Brain pericyte (primary cell): ENCODE measurements around the gene FAM149A.

Experiments used
- DNase-seq: peaks from one replicate; pipeline ENCODE4 v3.0.0-alpha.2; 2012; ENCODE audit warnings: low read depth, low spot score

FAM149A gene

DNA sequence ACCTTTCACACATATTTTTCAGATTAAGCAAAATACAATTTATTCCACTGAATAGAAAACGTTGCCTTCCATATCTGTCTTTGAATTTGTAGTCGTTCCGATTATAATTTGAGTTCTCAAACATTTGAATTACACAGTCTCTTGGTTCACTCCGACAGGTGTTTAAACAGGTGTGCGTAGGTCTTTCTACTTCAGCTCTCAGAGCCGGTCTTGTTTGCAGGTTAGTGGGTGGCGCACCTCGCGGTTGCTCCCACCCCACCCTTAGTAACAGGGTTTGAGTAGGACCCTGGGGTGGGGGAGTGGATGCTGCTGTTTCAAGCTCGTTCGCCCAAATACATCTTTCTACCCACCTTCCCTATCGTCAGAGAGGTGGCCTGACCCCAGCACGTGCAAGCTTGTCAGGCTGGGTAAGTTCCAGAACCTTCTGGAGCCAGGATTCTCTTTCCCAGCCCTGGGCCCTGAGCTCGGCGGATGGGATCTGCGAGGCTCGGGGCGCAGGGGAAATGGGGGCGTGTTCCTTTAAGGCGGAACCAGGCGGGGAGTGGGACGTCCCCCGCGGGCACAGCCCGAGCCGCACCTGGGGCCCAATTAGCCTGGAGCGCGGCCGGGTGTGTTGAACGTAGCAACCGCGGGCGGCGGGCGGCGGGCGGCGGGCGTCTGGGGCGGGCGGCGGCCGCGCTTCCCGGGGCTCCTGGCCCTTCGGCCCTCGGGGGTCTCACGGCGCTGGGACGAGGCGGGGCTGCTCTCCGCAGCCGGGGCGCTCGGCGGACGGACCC is at the start of gene FAM149A:
Gene FAM149A (plus strand): TSS at position 591 of the 776 bp plus-strand sequence.
- no peak for DNase-seq

DNA sequence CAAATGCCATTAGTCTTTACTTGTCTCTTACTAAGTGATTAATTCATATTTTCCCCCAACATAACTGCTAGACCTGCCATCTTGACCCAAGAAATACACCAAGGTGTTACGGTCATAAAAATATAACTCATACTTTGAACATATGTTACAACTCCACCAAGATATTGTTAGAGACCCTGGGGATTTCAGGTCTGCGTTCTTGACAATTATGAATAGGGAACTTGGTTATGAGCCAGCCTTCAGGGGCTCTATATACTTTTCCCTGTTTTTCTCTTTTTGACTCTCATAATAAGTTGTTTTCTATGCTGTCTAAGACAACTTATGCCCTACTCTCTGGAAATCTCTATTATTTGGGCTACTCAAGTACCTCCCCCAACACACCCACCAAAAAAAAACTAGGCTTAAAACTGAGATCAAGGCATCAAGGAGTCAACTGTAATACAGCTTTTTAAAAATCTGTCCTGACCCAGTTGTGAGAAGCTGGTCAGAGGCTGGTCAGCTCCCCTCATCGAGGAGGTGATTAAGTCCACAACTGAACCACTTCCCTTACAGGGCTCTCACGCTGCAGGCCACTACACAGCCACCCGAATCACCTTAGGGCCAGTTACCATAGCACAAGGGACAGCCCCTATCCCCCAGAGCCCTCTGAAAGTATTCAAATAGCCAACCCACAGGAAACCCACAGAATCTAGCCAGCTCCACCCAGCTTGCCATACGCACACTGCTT is 46.1 kb upstream of the FAM149A start:
- DNase-seq, result no peak

DNA sequence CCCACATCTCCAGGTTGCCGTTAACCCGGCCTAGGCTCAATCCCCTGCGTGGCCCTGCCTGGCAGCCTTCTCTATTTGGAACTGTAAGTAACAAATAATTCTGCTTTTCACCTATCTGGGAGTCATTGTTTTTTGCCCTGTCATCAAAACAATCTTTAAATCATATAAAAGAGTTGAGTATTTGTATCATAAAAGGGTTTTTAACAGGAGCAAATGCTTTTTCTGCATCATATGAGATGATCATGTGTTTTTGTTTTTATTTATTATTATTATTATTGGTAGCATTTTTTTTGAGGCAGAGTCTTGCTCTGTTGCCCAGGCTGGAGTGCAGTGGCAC is 45.6 kb upstream of the FAM149A start:
- no peak for DNase-seq

DNA sequence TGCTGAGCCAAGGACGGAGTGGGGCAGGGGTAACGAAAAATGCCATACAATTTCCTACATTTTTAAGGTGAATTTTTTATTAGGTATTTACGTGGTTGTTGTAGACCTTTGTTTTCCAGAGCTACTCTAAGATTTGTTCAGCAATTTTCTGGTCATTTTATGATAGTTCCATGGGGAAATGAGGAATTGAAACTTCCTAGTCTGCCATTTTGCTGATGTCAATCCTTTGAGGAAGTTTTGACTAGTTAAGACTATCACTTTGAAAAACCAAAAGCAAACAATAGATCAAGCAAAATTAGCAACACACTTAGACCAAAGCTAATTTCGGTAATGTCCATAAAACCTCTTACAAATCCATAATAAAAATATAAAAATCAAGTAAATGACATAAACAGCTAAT is 42.6 kb upstream of the FAM149A start:
- no peak for DNase-seq

DNA sequence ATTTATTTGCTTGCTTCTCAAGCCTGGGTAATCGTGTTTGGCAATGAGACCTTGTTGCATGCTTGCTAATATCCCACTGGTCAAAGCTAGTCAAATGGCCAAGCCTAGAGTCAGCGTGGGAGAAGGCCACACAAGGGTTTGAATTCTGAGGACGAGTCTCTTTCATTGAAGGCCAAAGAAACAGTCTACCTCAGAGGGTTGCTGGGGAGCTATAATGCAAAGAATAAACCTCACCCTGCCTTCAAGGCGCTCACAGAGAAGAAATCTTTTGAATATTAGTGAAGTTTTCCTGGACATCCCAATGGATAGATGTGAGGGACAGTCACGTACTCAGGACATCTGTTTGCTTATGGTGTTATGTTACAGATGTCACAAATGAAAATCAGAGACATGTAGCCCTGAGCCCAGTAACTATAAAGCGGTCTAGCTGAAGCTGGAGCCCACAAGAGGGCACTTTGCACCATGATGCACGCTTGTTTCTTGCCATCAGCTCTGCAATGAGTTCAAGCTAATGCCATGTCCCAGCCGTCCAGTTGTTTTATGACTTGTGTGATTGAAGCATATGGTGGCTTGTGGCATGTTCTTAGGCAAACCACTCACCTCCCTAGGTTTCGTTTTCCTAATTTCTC is 36.6 kb upstream of the FAM149A start:
- no peak for DNase-seq

DNA sequence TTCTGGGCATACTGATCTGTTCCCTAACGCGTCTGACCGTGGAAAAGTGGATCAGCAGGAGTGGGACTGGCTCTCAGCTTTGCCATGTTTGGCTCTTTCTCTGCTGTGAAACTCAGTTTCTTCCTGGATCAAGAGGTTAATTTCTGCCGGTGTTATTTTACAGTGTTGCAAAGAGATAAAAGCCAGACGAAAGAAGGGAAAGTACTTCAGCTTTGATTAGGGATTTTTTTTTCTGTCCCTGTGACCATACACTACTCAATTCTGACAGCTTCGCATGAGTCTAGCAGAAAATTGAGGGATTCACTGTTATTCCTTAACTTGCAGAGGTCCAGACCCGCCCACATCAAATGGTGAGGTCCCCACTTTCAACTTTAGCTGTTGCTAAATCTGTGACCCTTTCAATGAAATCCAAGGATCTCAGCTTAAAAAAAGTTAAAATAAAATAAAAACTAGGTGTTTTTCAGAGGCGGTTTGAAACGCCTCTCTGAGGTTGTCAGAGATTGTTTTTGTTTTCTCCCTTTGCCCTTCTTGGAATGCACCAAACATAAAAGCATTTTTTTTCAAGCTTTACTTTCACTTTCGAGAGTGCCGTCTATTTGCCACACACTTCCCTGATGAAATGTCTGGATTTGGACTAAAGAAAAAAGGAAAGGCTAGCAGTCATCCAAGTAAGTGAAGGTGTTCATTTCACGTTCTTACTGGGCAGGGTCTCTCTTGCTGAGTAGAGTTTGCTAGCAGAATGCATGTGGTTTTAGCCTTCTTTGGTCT is 35.7 kb upstream of the FAM149A start, which contains the start of gene TLR3:
Gene TLR3 (plus strand): TSS at position 576 of the 768 bp plus-strand sequence. CDS start 7,464 bp downstream, outside the sequence.
- no peak for DNase-seq

DNA sequence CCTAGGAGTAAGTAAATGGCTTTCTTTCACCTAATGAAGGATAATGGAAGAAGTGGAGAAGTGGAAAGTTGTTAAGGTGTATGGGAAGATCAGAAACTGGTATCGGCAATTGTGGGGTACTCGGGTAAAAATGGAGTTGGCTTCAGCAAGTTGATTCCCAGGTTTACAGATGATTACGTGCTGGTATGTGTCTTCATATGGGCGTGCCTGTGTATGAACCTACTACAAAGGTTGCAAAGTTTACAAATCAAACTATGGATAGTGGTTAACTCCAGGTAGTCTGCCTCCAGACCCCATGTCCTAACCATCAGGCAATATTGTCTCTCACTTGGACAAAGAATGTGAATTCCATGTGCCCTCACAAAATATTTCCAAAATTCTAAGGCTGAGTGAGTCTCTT is 34.8 kb upstream of the FAM149A start:
- no peak for DNase-seq

DNA sequence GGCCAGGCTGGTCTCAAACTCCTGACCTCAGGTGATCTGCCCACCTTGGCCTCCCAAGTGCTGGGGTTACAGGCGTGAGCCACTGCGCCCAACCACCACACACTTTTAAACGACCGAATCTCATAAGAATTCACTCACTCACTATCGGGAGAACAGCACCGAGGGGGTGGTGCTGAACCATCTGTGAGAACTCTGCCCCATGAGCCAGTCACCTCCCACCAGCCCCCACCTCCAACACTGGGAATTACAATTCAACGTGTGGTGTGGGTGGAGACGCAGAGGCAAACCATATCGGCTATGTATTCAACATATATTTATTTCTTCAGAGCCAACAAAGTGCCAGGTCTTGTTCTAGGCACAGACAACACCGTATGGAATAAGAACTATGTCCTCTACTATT is 32.0 kb upstream of the FAM149A start:
- DNase-seq, result no peak

DNA sequence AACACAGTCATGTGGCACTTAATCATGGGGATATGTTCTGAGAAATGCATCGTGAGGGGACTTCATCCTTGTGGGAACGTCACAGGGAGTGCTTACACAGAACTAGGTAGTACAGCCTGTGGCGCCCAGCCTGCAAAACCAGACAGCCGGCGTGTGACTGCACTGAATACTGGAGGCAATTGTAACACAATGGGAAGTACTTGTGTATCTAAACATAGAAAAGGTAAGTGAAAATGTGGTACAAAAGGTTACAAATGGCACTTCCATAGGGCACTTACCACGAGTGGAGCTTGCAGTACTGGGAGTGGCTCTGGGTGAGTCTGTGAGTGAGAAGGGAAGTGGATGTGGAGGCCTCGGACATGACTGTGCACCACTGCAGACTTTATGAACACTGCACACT is 30.3 kb upstream of the FAM149A start:
- DNase-seq, result no peak

DNA sequence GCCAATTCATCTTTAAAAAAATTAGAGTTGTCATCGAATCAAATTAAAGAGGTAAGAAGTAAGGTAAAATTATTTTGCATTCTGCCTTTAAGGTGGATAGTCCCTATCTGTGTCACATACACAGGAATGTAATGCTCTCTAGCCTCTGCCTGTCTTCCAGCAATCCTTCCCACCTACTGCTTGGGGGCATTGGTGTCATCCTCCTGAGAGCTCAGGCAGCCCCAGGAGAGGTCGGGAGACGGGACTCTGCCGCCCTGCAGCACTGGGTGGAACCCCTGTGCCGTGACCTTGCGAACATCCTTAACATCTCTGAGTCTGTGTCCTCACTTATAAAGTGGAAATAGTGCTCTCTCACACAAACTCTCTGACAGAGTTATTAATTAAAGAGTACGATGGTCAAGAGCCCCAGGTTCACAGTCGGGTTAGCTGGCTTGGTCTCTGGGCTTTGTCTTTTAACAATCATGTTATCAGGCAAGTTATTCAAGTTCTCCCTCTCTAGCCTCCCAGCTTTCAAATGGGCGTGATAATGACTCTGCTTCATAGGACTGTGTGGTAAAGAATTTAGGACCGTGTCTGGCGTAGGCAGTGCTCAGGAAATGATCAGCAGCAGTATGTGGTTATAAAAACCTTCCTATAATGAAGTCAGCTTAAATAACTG is 25.4 kb upstream of the FAM149A start:
- no peak for DNase-seq

DNA sequence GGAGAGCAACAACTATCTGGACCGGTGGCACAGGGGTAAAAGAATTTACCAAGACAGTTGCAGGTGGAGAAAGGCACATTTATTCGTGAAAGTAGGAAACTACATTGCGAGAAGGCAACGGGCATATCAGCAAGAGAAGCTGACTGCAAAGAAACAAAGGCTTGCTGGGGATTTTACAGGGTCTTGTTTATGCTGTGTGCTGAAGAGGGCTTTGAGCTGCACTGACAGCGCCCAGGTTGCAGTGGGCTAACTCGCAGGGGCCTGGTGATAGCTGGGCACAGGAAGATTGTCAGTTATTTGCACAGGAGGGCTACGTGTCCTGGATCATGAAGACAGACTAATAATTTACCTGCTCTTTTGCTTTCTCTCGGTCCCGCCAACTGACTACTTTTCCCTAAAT is 24.8 kb upstream of the FAM149A start:
- DNase-seq, result no peak

DNA sequence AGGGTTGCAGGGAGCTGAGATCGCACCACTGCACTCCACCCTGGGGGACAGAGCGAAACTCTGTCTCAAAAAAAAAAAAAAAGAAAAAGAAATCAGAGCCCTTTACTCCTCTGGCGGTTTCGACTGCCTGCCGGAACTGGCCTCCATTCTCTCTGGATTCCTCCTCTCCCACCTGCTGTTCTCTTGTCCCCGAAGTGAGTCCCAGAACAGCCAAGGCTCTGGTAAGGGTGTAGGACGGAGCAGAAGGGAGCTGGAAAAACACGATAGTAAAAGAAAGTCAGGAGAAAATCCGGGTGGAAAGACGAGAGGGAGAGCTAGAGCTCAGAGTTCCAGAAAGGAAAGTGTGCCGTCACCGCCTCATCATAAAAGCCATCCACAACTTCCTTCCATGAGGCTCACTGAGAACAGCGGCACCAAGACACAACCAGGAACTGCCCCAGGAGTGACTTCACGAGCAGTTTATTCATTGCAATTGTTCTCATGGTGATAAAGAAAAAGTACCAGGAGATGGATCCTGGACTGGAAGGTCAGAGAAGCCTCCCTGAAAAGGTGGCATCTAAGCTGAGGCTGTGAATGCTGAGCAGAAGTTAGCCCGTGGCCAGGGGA is 23.2 kb upstream of the FAM149A start:
- no peak for DNase-seq

DNA sequence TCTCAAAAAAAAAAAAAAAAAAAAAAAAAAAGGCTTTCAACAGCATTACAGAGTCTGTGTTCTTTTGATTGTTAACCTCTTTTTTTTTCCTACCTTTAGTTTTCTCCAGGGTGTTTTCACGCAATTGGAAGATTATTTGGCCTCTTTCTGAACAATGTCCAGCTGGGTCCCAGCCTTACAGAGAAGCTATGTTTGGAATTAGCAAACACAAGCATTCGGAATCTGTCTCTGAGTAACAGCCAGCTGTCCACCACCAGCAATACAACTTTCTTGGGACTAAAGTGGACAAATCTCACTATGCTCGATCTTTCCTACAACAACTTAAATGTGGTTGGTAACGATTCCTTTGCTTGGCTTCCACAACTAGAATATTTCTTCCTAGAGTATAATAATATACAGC is 22.3 kb upstream of the FAM149A start:
- no peak for DNase-seq

DNA sequence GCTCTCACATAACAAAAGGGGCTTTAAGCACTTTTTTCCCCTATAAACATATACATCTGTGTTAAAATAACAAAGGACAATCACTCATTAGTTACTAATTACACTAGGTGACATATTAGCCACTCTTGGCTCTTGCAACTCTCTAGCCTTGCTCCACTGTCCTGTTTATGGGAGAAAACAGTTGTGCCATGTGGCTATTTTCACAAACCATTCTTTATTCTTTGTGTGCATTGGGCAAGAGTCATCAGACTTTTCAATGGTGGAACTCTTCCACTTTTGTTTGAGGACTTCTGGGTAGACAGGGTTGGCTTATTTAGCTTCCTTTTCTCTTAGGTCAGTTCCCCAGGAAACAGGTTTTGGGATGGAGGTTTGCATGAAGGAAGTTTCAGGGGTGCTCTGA is 16.0 kb upstream of the FAM149A start:
- no peak for DNase-seq

DNA sequence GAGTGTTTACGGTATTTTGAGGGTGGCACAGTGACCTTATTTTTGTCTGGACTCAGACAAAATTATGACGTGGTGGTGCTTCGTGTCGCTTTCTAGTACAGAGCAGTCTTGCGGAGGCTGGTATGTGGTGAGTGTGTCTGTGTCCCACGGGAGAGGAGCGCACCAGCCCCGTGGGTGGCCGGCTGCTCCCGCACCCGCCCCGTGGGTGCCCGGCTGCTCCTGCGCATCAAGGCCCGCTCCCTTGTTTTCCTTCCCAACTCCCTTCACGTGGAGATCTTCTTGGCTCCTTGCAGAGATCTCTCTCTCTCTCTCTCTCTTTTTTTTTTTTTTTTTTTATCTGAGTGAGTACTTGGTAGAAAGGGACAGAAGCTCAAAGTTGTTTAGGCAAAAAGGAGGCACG is 12.2 kb upstream of the FAM149A start:
- DNase-seq, result no peak

DNA sequence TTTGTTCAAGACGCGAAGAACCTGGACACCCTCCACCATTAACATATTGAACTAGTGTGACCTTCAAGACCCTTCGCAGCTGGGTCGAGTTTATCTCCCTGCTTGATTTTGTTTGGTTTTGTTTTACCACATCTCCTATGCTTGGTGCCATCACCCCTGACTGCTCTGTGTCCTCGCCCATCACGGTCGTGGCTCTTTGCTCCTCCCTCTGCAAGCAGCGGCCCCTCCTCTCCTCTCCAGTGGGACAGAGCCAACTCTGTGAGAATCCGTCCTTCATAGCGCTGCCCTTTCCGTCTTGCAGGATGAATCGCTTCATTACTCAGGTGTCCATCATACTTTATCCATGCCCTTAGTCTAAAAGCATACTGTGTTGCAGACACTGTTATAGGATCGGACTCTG is 9.1 kb upstream of the FAM149A start:
- no peak for DNase-seq

DNA sequence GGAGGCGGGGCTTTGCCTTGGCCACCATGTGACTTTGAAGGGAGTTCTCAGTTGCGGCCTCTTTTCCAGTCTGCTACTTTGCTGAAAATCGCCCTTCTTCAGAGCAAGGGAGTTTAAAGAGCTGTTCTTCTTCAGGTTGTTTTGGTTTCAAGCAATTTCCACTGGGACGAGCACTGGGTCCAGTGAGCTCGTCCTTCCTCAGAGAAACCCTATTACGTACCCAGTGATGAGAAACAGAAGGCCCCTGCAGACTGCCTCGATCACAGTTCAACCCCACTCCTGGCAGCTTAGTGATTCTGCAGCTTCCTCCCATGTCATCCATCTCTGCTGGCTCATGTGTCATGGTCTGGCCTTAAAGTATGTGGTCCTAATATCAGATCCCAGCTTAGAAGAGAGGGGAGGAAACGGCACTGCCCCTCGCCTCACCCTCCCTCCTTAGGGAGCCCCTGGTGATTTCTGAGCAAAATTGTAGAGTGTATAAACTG is 7.8 kb upstream of the FAM149A start:
- no peak for DNase-seq

DNA sequence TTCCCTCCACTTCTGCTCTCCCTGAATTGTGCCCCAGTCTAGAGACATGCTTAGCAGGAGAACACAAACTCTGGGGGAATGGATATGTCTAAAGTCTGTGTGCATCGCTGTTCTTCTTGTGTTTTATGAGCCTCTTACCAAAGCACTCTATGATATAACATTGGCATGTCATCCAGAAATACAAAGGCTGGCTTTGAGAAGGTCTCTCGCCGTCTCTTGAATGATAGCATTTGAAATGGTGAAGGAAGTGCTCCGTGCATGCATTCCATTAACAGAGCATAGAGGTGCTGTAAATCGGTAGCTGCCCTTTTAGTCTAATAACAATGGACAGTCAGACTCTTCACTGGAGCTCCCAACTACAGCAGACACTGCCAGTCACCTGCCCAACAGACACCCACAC is 7.1 kb upstream of the FAM149A start:
- DNase-seq, result no peak

DNA sequence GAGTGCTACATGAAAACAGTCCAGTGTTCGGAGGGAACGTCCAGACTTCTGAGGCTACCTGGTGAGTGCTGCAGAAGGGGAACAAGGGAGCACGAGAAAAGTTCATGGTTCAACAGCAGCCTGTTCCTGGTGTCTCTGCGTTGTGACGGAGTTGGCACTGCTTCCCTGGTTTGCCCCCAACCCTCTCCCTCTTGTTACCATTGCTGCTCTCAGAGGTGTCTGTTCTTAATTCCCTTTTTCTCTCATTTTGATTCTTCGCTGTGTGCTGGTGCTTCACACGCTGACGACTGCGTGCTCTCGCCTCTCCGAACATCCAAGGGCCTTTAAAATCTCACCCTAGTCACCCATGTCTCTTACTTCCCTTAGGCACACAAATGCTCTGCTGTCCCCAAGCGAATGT is 1.6 kb upstream of the FAM149A start:
- DNase-seq, result no peak

DNA sequence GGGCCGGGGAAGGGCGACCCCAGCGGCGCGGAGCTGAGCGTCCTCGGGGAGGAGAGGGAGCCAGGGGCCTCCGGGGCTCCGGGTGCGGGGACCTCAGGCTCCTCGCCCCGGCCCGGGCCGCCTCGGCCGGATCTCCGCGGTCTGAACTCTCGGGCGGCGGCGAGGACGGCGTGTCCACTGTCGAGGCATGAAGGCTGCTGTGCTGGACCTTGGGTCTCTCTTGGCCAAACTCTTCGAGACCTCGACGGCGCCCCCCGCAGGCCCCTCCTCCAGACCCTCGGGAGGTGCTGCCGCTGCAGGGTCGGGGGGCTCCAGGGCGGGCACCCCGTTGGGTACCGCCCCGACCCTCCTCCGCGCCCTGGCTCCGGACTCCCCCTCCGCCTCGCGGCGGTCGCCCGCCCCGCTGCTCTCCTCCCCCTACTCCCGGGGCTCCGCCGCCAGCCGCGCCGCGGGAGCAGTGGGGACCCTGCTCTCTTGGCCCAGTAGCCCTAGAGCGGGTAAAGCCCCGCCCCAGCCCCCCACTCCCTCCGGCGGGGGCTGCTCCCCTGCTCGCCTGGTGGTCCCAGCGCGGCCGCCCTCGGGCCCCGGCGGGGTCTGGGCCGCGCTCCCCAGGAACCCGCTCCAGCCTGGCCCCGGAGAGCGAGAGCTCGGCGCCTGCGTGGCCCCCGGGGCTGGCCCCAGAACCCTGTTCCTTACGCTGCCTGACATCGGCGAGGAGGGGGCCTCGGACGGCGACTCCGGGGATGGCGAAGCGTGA is 564 bp downstream of the FAM149A start:
- no peak for DNase-seq
